ENCODE measurements around the gene STMP1. TPM values are rescaled to one million over a fixed set of nuclear protein-coding genes. Genes with fewer than 3 reads are reported as not detected.
A peak's percentile ranks its signal among the peaks of the same experiment; 100 is the strongest.
"Not testable (repeated sequence)": the region's sequence is repeated elsewhere in the genome, so short reads cannot be mapped to it uniquely, and the experiment has no call there.

Gene STMP1
- 15.8 and 18.7 TPM in 2 replicates for total RNA-seq (2014; rRNA removed; shearing (Covaris generic))
- polyA plus RNA-seq (2015; cell fraction: cytosol; rRNA removed), result 41.3 and 42.9 TPM in 2 replicates
- 10.8 and 16.4 TPM in 2 replicates for polyA plus RNA-seq (2015; cell fraction: nucleus; rRNA removed)

- peak; percentile 95 for DNase-seq (ENCODE audit: low read depth, low spot score)
- in situ Hi-C loops (cut with HindIII; ENCODE audit: low pct_unique_long_range_greater_than_20kb, low sequenced_read_pairs), result no loop called here
Observed at GRCh38 chr7:135662373-135663114, at the start of gene STMP1. STMP1 (plus strand) TSS chr7:135662514.

GRCh38 chr7:135616136-135616535 is 46.2 kb upstream of the STMP1 start:
- in situ Hi-C loops (cut with HindIII; ENCODE audit: low pct_unique_long_range_greater_than_20kb, low sequenced_read_pairs), result no loop called here
- DNase-seq (ENCODE audit: low read depth, low spot score), result no peak

GRCh38 chr7:135617781-135618180 is 44.5 kb upstream of the STMP1 start:
- in situ Hi-C loops (cut with HindIII; ENCODE audit: low pct_unique_long_range_greater_than_20kb, low sequenced_read_pairs), result no loop called here
- no peak for DNase-seq (ENCODE audit: low read depth, low spot score)

GRCh38 chr7:135618510-135618909 is 43.8 kb upstream of the STMP1 start:
- in situ Hi-C loops (cut with HindIII; ENCODE audit: low pct_unique_long_range_greater_than_20kb, low sequenced_read_pairs), result no loop called here
- no peak for DNase-seq (ENCODE audit: low read depth, low spot score)

- in situ Hi-C loops (cut with HindIII; ENCODE audit: low pct_unique_long_range_greater_than_20kb, low sequenced_read_pairs), result no loop called here
- no peak for DNase-seq (ENCODE audit: low read depth, low spot score)
Observed at GRCh38 chr7:135620447-135620846, 41.9 kb upstream of the STMP1 start.

- in situ Hi-C loops (cut with HindIII; ENCODE audit: low pct_unique_long_range_greater_than_20kb, low sequenced_read_pairs), result no loop called here
- peak; percentile 94 for DNase-seq (ENCODE audit: low read depth, low spot score)
Observed at GRCh38 chr7:135620980-135621850, 41.1 kb upstream of the STMP1 start.

GRCh38 chr7:135634191-135634878 is 28.0 kb upstream of the STMP1 start:
- no peak for DNase-seq (ENCODE audit: low read depth, low spot score)
- in situ Hi-C loops (cut with HindIII; ENCODE audit: low pct_unique_long_range_greater_than_20kb, low sequenced_read_pairs), result no loop called here

GRCh38 chr7:135639690-135640089 is 22.6 kb upstream of the STMP1 start:
- in situ Hi-C loops (cut with HindIII; ENCODE audit: low pct_unique_long_range_greater_than_20kb, low sequenced_read_pairs), result not testable (repeated sequence)

GRCh38 chr7:135644154-135644553 is 18.2 kb upstream of the STMP1 start:
- in situ Hi-C loops (cut with HindIII; ENCODE audit: low pct_unique_long_range_greater_than_20kb, low sequenced_read_pairs), result no loop called here
- no peak for DNase-seq (ENCODE audit: low read depth, low spot score)

More at GRCh38 chr7:135639690-135640089, 22.6 kb upstream of the STMP1 start:
- not testable (repeated sequence) for DNase-seq (ENCODE audit: low read depth, low spot score)

- DNase-seq (ENCODE audit: low read depth, low spot score), result no peak
- in situ Hi-C loops (cut with HindIII; ENCODE audit: low pct_unique_long_range_greater_than_20kb, low sequenced_read_pairs), result no loop called here
Observed at GRCh38 chr7:135644729-135645128, 17.6 kb upstream of the STMP1 start.

GRCh38 chr7:135645296-135645904 is 16.9 kb upstream of the STMP1 start:
- DNase-seq (ENCODE audit: low read depth, low spot score), result peak; percentile 78
- in situ Hi-C loops (cut with HindIII; ENCODE audit: low pct_unique_long_range_greater_than_20kb, low sequenced_read_pairs), result no loop called here

- no peak for DNase-seq (ENCODE audit: low read depth, low spot score)
- in situ Hi-C loops (cut with HindIII; ENCODE audit: low pct_unique_long_range_greater_than_20kb, low sequenced_read_pairs), result no loop called here
Observed at GRCh38 chr7:135647755-135648154, 14.6 kb upstream of the STMP1 start.

- no peak for DNase-seq (ENCODE audit: low read depth, low spot score)
- in situ Hi-C loops (cut with HindIII; ENCODE audit: low pct_unique_long_range_greater_than_20kb, low sequenced_read_pairs), result no loop called here
Observed at GRCh38 chr7:135648235-135648634, 14.1 kb upstream of the STMP1 start.

- no peak for DNase-seq (ENCODE audit: low read depth, low spot score)
- in situ Hi-C loops (cut with HindIII; ENCODE audit: low pct_unique_long_range_greater_than_20kb, low sequenced_read_pairs), result no loop called here
Observed at GRCh38 chr7:135650831-135651573, 11.3 kb upstream of the STMP1 start.

GRCh38 chr7:135653340-135654080 is 8.8 kb upstream of the STMP1 start:
- DNase-seq (ENCODE audit: low read depth, low spot score), result no peak
- in situ Hi-C loops (cut with HindIII; ENCODE audit: low pct_unique_long_range_greater_than_20kb, low sequenced_read_pairs), result no loop called here

- in situ Hi-C loops (cut with HindIII; ENCODE audit: low pct_unique_long_range_greater_than_20kb, low sequenced_read_pairs), result no loop called here
- no peak for DNase-seq (ENCODE audit: low read depth, low spot score)
Observed at GRCh38 chr7:135658564-135658963, 3.8 kb upstream of the STMP1 start.
